HepG2 (cell line): ENCODE data around the gene SOX12. TPM values are rescaled to one million over a fixed set of nuclear protein-coding genes. Genes with fewer than 3 reads are reported as not detected.
A peak's percentile ranks its signal among the peaks of the same experiment; 100 is the strongest.

Source experiments
- EHMT2 ChIP-seq: fragments of 200-600 bp; sonication (generic); IDR thresholded peaks from 2 replicates; pipeline ENCODE4 v1.7.0; 2017; ENCODE audit warnings: antibody characterized with exemption, low read depth, low read length, borderline replicate concordance
- FIP1L1 ChIP-seq: fragments of 200-400 bp; formaldehyde crosslinking; IDR thresholded peaks from 2 replicates; pipeline ENCODE4 v1.6.1; 2018; ENCODE audit warnings: low read depth, mild to moderate bottlenecking, low read length, moderate library complexity, borderline replicate concordance; ENCODE audit not compliant: insufficient read depth
- FOSL2 ChIP-seq: sonication (generic); formaldehyde crosslinking; IDR thresholded peaks from 2 replicates; pipeline ENCODE4 v1.4.0; 2020; ENCODE audit warnings: missing genetic modification reagents
- FOXP1 ChIP-seq, 2 experiments: fragments of 450-650 bp in 1 of 2; IDR thresholded peaks; 2 replicates each; pipeline ENCODE4 v1.6.1; 2017 to 2018; ENCODE audit warnings: antibody characterized with exemption in 1 of 2
- KDM4B ChIP-seq: sonication (generic); formaldehyde crosslinking; IDR thresholded peaks from 2 replicates; pipeline ENCODE4 v1.4.0; 2020; ENCODE audit warnings: missing genetic modification reagents
- MEIS1 ChIP-seq: sonication (generic); formaldehyde crosslinking; IDR thresholded peaks from 2 replicates; pipeline ENCODE4 v1.9.0; 2021; ENCODE audit warnings: mild to moderate bottlenecking, missing genetic modification reagents, moderate library complexity, borderline replicate concordance
- MIER3 ChIP-seq: IDR thresholded peaks from 2 replicates; pipeline ENCODE4 v1.6.1; 2016; ENCODE audit warnings: missing compliant biosample characterization, borderline replicate concordance
- PHF21A ChIP-seq: sonication (generic); formaldehyde crosslinking; IDR thresholded peaks from 2 replicates; pipeline ENCODE4 v1.5.0; 2020; ENCODE audit warnings: mild to moderate bottlenecking, missing genetic modification reagents
- REPIN1 ChIP-seq: sonication (generic); formaldehyde crosslinking; IDR thresholded peaks from 2 replicates; pipeline ENCODE4 v1.8.0; 2022; ENCODE audit warnings: missing genetic modification reagents, low read depth, mild to moderate bottlenecking, borderline replicate concordance
- RFX5 ChIP-seq: IDR thresholded peaks from 2 replicates; pipeline ENCODE4 v1.6.1; 2011; ENCODE audit warnings: low read depth, low read length, improper control_type of control experiment
- SMAD3 ChIP-seq: sonication (generic); formaldehyde crosslinking; IDR thresholded peaks from 2 replicates; pipeline ENCODE4 v1.4.0; 2020; ENCODE audit warnings: missing genetic modification reagents
- SNRNP70 ChIP-seq: fragments of 200-400 bp; formaldehyde crosslinking; IDR thresholded peaks from 2 replicates; pipeline ENCODE4 v1.6.1; 2017; ENCODE audit warnings: mild to moderate bottlenecking, low read depth, low read length, moderate library complexity
- THAP11 ChIP-seq: IDR thresholded peaks from 2 replicates; pipeline ENCODE4 v1.6.1; 2016; ENCODE audit warnings: missing biosample characterization, missing genetic modification reagents
- TP53 ChIP-seq: sonication (generic); formaldehyde crosslinking; conservative IDR thresholded peaks from 2 replicates; pipeline ENCODE4 v1.4.0; 2020; ENCODE audit warnings: missing genetic modification reagents
- ZNF12 ChIP-seq: sonication (generic); formaldehyde crosslinking; IDR thresholded peaks from 2 replicates; pipeline ENCODE4 v1.5.0; 2020; ENCODE audit warnings: missing genetic modification reagents
- ZNF205 ChIP-seq: IDR thresholded peaks from 2 replicates; pipeline ENCODE4 v1.6.1; 2018; ENCODE audit warnings: missing biosample characterization, missing genetic modification reagents
- ZNF510 ChIP-seq: sonication (generic); formaldehyde crosslinking; IDR thresholded peaks from 2 replicates; pipeline ENCODE4 v1.4.0; 2020; ENCODE audit warnings: low read depth, mild to moderate bottlenecking, missing genetic modification reagents
- ZNF598 ChIP-seq: sonication (generic); formaldehyde crosslinking; IDR thresholded peaks from 2 replicates; pipeline ENCODE4 v1.5.1; 2020; ENCODE audit warnings: mild to moderate bottlenecking, missing genetic modification reagents, borderline replicate concordance
- ZNF614 ChIP-seq: IDR thresholded peaks from 2 replicates; pipeline ENCODE4 v1.6.1; 2018; ENCODE audit warnings: missing biosample characterization, missing genetic modification reagents, inconsistent platforms, borderline replicate concordance
- ZNF644 ChIP-seq: IDR thresholded peaks from 2 replicates; pipeline ENCODE4 v1.6.1; 2016; ENCODE audit warnings: low read depth
- ZNF749 ChIP-seq: sonication (generic); formaldehyde crosslinking; IDR thresholded peaks from 2 replicates; pipeline ENCODE4 v1.8.0; 2022; ENCODE audit warnings: mild to moderate bottlenecking, missing genetic modification reagents, moderate library complexity, borderline replicate concordance
- ZNF891 ChIP-seq: sonication (generic); formaldehyde crosslinking; IDR thresholded peaks from 2 replicates; pipeline ENCODE4 v1.5.0; 2020; ENCODE audit warnings: mild to moderate bottlenecking, missing genetic modification reagents
- polyA plus RNA-seq, 8 experiments: library from polyadenylated mRNA; depleted of rRNA in 3 of 8; stranded (reverse) in 7 of 8; unstranded in 1 of 8; fragments of >200 nt; fragmentation: Illumina TruSeq in 4 of 8; extraction: Trizol in 4 of 8; gene quantifications; 2 replicates each; pipeline versions ENCODE4 v1.2.1 to v1.2.3, GENCODE V29; 2011 to 2016; ENCODE audit warnings: low read depth in 4 of 8, missing spikeins in 1 of 8, mixed read lengths in 1 of 8; ENCODE audit not compliant: insufficient read depth in 1 of 8
- total RNA-seq, 5 experiments: library from RNA; depleted of rRNA; stranded (reverse); fragments of >200 nt; fragmentation: Illumina TruSeq; extraction: Trizol; gene quantifications; 2 replicates each; pipeline ENCODE4 v1.2.3, GENCODE V29; 2016; ENCODE audit warnings: low read depth in 1 of 5
- TF ChIP-seq, protein P1 (sequence below): sonication (generic); formaldehyde crosslinking; IDR thresholded peaks from 2 replicates; pipeline ENCODE4 v1.5.0; 2020; ENCODE audit warnings: mild to moderate bottlenecking, low read depth, missing genetic modification reagents, borderline replicate concordance
- TF ChIP-seq, protein P2 (sequence below): sonication (generic); formaldehyde crosslinking; conservative IDR thresholded peaks from 2 replicates; pipeline ENCODE4 v1.4.0; 2020; ENCODE audit warnings: missing genetic modification reagents
- TF ChIP-seq, protein P3 (sequence below): IDR thresholded peaks from 2 replicates; pipeline ENCODE4 v1.6.1; 2016
- TF ChIP-seq, protein P4 (sequence below): IDR thresholded peaks from 2 replicates; pipeline ENCODE4 v1.6.1; 2012; ENCODE audit warnings: low read depth, low read length, improper control_type of control experiment

The SOX12 gene
- total and polyA plus RNA-seq, 2 of the 13 experiments (the other 11 are each of a cell fraction or from before 2014, with no cell fraction given), result 10.0 to 18.7 TPM

DNA sequence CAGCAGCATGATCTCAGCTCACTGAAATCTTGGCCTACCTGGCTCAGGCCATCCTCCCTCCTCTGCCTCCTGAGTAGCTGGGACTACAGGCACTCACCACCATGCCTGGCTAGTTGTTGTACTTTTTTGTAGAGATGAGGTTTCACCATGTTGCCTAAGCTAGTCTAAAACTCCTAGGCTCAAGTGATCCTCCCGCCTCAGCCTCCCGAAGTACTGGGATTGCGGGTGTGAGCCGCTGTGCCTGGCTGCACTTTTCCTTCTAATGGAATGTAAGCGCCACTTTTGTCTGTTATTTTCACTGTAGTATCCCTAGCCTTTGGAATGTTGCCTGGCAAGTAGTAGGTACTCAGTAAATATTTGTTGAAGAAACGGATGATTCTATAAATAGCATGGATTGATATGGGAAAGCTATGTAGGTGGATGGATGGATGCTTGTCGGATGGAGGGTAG, 44.8 kb downstream of the SOX12 start (continued):
- peak; percentile 52; the same call in 1 of the 2 replicates for TF ChIP-seq PHF21A
- TF ChIP-seq FOXP1 (IDR thresholded peaks at IDR 0.05), result no peak
- peak; percentile 75 for TF ChIP-seq FOXP1 (CRISPR knock-in tag; IDR thresholded peaks at IDR 0.05)
- TF ChIP-seq ZNF510, result no peak
- TF ChIP-seq MIER3 (CRISPR knock-in tag), result 0 out of 2 replicates have a peak, but pooled peaks have one; percentile 16
- TF ChIP-seq MEIS1 (CRISPR knock-in tag), result no peak
- TF ChIP-seq REPIN1, result 0 out of 2 replicates have a peak, but pooled peaks have one; percentile 56
- no peak for TF ChIP-seq RFX5
- no peak for TF ChIP-seq SNRNP70
- TF ChIP-seq ZNF891 (CRISPR knock-in tag), result 0 out of 2 replicates have a peak, but pooled peaks have one; percentile 16
- TF ChIP-seq ZNF614 (CRISPR knock-in tag), result peak; percentile 77
- TF ChIP-seq, protein P1, sequence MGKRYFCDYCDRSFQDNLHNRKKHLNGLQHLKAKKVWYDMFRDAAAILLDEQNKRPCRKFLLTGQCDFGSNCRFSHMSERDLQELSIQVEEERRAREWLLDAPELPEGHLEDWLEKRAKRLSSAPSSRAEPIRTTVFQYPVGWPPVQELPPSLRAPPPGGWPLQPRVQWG (CRISPR knock-in tag), result no peak
- TF ChIP-seq THAP11 (CRISPR knock-in tag), result peak; percentile 42
- TF ChIP-seq, protein P2, sequence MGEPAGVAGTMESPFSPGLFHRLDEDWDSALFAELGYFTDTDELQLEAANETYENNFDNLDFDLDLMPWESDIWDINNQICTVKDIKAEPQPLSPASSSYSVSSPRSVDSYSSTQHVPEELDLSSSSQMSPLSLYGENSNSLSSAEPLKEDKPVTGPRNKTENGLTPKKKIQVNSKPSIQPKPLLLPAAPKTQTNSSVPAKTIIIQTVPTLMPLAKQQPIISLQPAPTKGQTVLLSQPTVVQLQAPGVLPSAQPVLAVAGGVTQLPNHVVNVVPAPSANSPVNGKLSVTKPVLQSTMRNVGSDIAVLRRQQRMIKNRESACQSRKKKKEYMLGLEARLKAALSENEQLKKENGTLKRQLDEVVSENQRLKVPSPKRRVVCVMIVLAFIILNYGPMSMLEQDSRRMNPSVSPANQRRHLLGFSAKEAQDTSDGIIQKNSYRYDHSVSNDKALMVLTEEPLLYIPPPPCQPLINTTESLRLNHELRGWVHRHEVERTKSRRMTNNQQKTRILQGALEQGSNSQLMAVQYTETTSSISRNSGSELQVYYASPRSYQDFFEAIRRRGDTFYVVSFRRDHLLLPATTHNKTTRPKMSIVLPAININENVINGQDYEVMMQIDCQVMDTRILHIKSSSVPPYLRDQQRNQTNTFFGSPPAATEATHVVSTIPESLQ (CRISPR knock-in tag), result no peak
- TF ChIP-seq EHMT2, result no peak
- TF ChIP-seq TP53 (CRISPR knock-in tag), result no peak
- TF ChIP-seq FIP1L1, result no peak
- peak; percentile 12; the same call in 1 of the 2 replicates for TF ChIP-seq ZNF12
- TF ChIP-seq ZNF749 (CRISPR knock-in tag), result peak; percentile 19; the same call in 1 of the 2 replicates
- TF ChIP-seq, protein P3, sequence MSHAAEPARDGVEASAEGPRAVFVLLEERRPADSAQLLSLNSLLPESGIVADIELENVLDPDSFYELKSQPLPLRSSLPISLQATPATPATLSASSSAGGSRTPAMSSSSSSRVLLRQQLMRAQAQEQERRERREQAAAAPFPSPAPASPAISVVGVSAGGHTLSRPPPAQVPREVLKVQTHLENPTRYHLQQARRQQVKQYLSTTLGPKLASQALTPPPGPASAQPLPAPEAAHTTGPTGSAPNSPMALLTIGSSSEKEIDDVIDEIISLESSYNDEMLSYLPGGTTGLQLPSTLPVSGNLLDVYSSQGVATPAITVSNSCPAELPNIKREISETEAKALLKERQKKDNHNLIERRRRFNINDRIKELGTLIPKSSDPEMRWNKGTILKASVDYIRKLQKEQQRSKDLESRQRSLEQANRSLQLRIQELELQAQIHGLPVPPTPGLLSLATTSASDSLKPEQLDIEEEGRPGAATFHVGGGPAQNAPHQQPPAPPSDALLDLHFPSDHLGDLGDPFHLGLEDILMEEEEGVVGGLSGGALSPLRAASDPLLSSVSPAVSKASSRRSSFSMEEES (CRISPR knock-in tag), result no peak
- TF ChIP-seq KDM4B (CRISPR knock-in tag), result peak; percentile 19; the same call in 1 of the 2 replicates
- TF ChIP-seq ZNF205 (CRISPR knock-in tag), result peak; percentile 96
- TF ChIP-seq FOSL2 (CRISPR knock-in tag), result peak; percentile 37; the same call in 1 of the 2 replicates
- TF ChIP-seq ZNF644 (CRISPR knock-in tag), result 0 out of 2 replicates have a peak, but pooled peaks have one; percentile 32
- 0 out of 2 replicates have a peak, but pooled peaks have one; percentile 57 for TF ChIP-seq SMAD3 (CRISPR knock-in tag)
- TF ChIP-seq, protein P4, sequence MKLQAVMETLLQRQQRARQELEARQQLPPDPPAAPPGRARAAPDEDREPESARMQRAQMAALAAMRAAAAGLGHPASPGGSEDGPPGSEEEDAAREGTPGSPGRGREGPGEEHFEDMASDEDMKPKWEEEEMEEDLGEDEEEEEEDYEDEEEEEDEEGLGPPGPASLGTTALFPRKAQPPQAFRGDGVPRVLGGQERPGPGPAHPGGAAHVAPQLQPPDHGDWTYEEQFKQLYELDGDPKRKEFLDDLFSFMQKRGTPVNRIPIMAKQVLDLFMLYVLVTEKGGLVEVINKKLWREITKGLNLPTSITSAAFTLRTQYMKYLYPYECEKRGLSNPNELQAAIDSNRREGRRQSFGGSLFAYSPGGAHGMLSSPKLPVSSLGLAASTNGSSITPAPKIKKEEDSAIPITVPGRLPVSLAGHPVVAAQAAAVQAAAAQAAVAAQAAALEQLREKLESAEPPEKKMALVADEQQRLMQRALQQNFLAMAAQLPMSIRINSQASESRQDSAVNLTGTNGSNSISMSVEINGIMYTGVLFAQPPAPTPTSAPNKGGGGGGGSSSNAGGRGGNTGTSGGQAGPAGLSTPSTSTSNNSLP, result peak; percentile 89
- TF ChIP-seq ZNF598 (CRISPR knock-in tag), result no peak; the same call in none of the 2 replicates
